Subcutaneous adipose tissue (tissue), 4 donors: ENCODE results near the gene ANKRD50. TPM values are rescaled to one million over a fixed set of nuclear protein-coding genes. Genes with fewer than 3 reads are reported as not detected.

ENCODE experiments used
- CTCF ChIP-seq: fragments of 450-650 bp; IDR thresholded peaks from one replicate; pipeline ENCODE4 v1.5.1; 2016; ENCODE audit warnings: low read depth, mild to moderate bottlenecking, control low read depth, antibody characterized with exemption, moderate library complexity
- total RNA-seq, 4 donors: library from RNA; depleted of rRNA; stranded (reverse); fragments of >200 nt; gene quantifications; one replicate each; pipeline ENCODE4 v1.1.0, GENCODE V29; 2016

The ANKRD50 gene
- total RNA-seq, 4 donors from 2014 or later: 12.6 to 18.0 (median 16.0) TPM

- TF ChIP-seq CTCF: no peak
These were observed 20.7 kb downstream of the ANKRD50 start for GRCh38 chr4:124691801-124692200.

DNA sequence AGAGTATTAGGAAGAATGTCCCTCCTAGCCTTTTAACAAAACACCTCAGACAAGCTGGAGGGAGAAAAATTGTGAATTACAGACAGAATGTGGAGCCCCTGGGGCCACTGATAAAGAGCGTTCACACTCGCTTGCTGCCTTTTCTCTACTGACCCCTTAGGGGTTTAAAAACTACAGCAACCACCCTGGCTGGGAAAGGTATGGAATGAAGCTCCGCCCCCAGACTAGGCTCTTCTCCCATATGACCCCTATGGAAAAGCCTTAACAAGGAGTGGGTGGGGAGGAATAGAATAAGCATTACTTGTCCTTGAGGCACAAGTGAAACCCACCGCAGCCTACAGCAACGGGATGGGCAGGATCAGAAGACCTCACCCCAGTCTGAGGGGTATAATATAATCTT is 26.3 kb downstream of the ANKRD50 start:
- TF ChIP-seq CTCF: no peak

- no peak for TF ChIP-seq CTCF
These were observed 26.7 kb downstream of the ANKRD50 start for GRCh38 chr4:124685851-124686250.

GRCh38 chr4:124684301-124684700 is 28.2 kb downstream of the ANKRD50 start:
- TF ChIP-seq CTCF: no peak

- TF ChIP-seq CTCF: no peak
These were observed 30.1 kb downstream of the ANKRD50 start for GRCh38 chr4:124682384-124682783.

GRCh38 chr4:124666496-124666895 is 46.0 kb downstream of the ANKRD50 start:
- no peak for TF ChIP-seq CTCF

DNA sequence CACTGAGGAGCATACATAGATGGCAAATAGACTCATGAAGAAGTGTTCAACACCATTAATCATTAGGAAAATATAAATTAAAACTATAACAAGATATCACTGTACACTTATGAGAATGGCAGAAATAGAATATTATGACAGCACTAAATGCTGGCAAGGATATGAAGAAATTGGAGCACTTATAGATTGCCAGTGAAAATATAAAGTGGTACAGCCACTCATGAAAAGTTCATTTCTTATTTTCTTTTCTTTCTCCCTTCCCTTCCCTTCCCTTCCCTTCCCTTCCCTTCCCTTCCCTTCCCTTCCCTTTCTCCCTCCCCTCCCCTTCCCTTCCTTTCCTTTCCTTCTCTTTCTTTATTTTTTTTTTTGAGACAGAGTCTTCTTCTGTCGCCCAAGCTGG is 53.7 kb downstream of the ANKRD50 start:
- TF ChIP-seq CTCF: no peak

- no peak for TF ChIP-seq CTCF
These were observed 61.9 kb downstream of the ANKRD50 start for GRCh38 chr4:124650614-124651013.
